NB4 (cell line): Measurements from ENCODE around the gene SIGLEC8.

ENCODE experiments used
- DNase-seq: peaks from one replicate; pipeline ENCODE4 v3.0.0; 2010; ENCODE audit warnings: low read depth
- H3K4me3 ChIP-seq: one replicate; pipeline ENCODE4 v1.5.1; 2011; ENCODE audit warnings: mild to moderate bottlenecking, low read depth, low read length, moderate library complexity
- MAX ChIP-seq: IDR thresholded peaks from 2 replicates; pipeline ENCODE4 v1.6.1; 2011; ENCODE audit warnings: low read depth, low read length
- MYC ChIP-seq: IDR thresholded peaks from 2 replicates; pipeline ENCODE4 v1.6.1; 2011; ENCODE audit warnings: low read depth, low read length
- POLR2A ChIP-seq: IDR thresholded peaks from 2 replicates; pipeline ENCODE4 v1.6.1; 2011; ENCODE audit warnings: mild to moderate bottlenecking; ENCODE audit not compliant: insufficient read length; ENCODE audit errors: extremely low read depth
- TF ChIP-seq, protein P1 (sequence below): IDR thresholded peaks from one replicate; pipeline ENCODE4 v1.5.1; 2012; ENCODE audit warnings: low read depth, low read length

Gene SIGLEC8

GRCh38 chr19:51490676-51491075 lies 32.4 kb upstream of the SIGLEC8 start:
- H3K4me3 ChIP-seq, result no peak overlapping the region
- DNase-seq, result no peak
- TF ChIP-seq POLR2A, result no peak
- no peak for TF ChIP-seq MAX
- TF ChIP-seq MYC, result no peak
- TF ChIP-seq, protein P1, sequence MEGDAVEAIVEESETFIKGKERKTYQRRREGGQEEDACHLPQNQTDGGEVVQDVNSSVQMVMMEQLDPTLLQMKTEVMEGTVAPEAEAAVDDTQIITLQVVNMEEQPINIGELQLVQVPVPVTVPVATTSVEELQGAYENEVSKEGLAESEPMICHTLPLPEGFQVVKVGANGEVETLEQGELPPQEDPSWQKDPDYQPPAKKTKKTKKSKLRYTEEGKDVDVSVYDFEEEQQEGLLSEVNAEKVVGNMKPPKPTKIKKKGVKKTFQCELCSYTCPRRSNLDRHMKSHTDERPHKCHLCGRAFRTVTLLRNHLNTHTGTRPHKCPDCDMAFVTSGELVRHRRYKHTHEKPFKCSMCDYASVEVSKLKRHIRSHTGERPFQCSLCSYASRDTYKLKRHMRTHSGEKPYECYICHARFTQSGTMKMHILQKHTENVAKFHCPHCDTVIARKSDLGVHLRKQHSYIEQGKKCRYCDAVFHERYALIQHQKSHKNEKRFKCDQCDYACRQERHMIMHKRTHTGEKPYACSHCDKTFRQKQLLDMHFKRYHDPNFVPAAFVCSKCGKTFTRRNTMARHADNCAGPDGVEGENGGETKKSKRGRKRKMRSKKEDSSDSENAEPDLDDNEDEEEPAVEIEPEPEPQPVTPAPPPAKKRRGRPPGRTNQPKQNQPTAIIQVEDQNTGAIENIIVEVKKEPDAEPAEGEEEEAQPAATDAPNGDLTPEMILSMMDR, result no peak

DNA sequence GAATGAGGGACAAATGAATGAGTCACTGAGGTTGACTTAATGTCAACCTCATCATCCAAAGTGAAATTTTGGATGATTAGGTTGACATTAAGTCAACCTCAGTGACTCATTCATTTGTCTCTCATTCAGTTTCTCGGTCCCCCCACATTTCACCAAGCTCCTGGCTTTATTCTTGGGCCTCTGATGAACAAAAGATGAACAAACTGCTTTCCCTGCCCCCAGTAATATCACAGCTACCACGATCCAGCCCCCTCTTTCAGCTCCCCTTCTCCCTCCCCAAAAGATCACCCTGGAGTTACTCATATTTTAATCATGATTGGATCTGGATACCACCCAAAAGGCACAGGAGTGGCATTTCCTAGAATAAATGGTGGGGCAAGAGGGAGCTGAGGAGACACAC lies 30.9 kb upstream of the SIGLEC8 start:
- TF ChIP-seq, protein P1, result no peak
- TF ChIP-seq MAX (no peak), MYC (no peak), POLR2A (no peak)
- DNase-seq, result no peak
- no peak overlapping the region for H3K4me3 ChIP-seq

- no peak overlapping the region for H3K4me3 ChIP-seq
- no peak for DNase-seq
- TF ChIP-seq MAX, result no peak
- TF ChIP-seq, protein P1, result no peak
- TF ChIP-seq MYC, result no peak
- no peak for TF ChIP-seq POLR2A
Observed at GRCh38 chr19:51488491-51488890, 30.2 kb upstream of the SIGLEC8 start.

DNA sequence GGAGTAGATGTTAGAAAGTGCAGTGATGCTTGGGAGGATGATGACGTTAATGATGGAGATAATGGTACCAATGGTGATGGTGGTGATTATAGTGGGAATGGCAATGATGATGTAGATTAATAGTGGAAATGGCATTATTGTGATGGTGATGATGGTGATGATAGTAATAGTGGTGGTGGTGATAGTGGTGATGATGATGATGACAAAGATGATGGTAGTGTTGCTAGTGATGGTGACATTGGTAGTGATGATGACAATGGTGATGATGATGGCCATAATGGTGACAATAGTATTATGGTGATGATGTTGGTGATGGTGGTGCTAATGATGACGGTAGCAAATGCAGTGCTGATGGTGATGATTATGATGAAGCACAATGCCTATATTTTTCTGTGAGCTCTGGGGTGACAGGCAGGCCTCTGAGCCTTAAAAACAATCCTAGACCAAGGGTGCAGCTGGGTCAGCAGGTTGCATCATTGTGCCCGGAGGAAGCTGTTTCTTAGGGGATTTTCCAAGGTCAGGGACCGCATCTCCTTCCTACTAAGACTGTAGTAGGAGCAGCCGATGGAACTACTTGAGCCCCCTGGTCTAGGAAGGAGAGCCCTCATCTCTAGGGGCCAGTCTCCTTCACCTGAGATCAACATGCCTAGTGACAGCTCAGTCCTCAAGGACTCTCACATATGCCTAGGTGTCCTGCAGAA lies 27.9 kb upstream of the SIGLEC8 start:
- no peak for DNase-seq
- TF ChIP-seq POLR2A (no peak), MAX (no peak), MYC (no peak)
- TF ChIP-seq, protein P1, result no peak
- H3K4me3 ChIP-seq, result no peak overlapping the region

- H3K4me3 ChIP-seq, result no peak overlapping the region
- TF ChIP-seq MAX (no peak), MYC (no peak), POLR2A (no peak)
- TF ChIP-seq, protein P1, result no peak
- DNase-seq, result peak; percentile 63
Observed at GRCh38 chr19:51480590-51480989, 22.3 kb upstream of the SIGLEC8 start.
